DMS114 treated with DMSO at 0.1 percent for 48 hours (cell line): ENCODE results near the gene NUDT3.
"Not testable (repeated sequence)": the region's sequence is repeated elsewhere in the genome, so short reads cannot be mapped to it uniquely, and the experiment has no call there.

Experiments
- DNase-seq: peaks from one replicate; lab custom pipeline; 2025; ENCODE audit not compliant: unreplicated experiment; lab: John Stamatoyannopoulos, UW

NUDT3 gene

GRCh38 chr6:34346175-34347119, 46.0 kb downstream of the NUDT3 start:
- no peak for DNase-seq

GRCh38 chr6:34343806-34344205, 48.7 kb downstream of the NUDT3 start:
- DNase-seq: no peak

- no peak for DNase-seq
These were observed 50.2 kb downstream of the NUDT3 start for GRCh38 chr6:34342247-34342646.

GRCh38 chr6:34341481-34341971, 50.9 kb downstream of the NUDT3 start:
- no peak for DNase-seq

GRCh38 chr6:34340906-34341480, 51.5 kb downstream of the NUDT3 start:
- DNase-seq: no peak

- no peak for DNase-seq
These were observed 52.1 kb downstream of the NUDT3 start for GRCh38 chr6:34340394-34340793.

GRCh38 chr6:34339971-34340370, 52.5 kb downstream of the NUDT3 start:
- DNase-seq: no peak

- no peak for DNase-seq
These were observed 53.0 kb downstream of the NUDT3 start for GRCh38 chr6:34339432-34339831.

- DNase-seq: no peak
These were observed 53.7 kb downstream of the NUDT3 start for GRCh38 chr6:34338811-34339210.

- DNase-seq: no peak
These were observed 54.1 kb downstream of the NUDT3 start for GRCh38 chr6:34338377-34338776.

- DNase-seq: no peak
These were observed 57.6 kb downstream of the NUDT3 start for GRCh38 chr6:34334796-34335416.

GRCh38 chr6:34333858-34334257, 58.6 kb downstream of the NUDT3 start:
- no peak for DNase-seq

- DNase-seq: no peak
These were observed 59.9 kb downstream of the NUDT3 start for GRCh38 chr6:34332251-34333198.

GRCh38 chr6:34331371-34332050, 61.0 kb downstream of the NUDT3 start:
- no peak for DNase-seq

- DNase-seq: not testable (repeated sequence)
These were observed 62.7 kb downstream of the NUDT3 start for GRCh38 chr6:34329814-34330213.

- DNase-seq: no peak
These were observed 63.5 kb downstream of the NUDT3 start for GRCh38 chr6:34328969-34329368.

GRCh38 chr6:34327313-34328205, 64.9 kb downstream of the NUDT3 start:
- DNase-seq: not testable (repeated sequence)

- DNase-seq: no peak
These were observed 66.8 kb downstream of the NUDT3 start for GRCh38 chr6:34325633-34326032.
